CD4-positive, alpha-beta T cell treated with Interleukin-6 for 4 hours (primary cell): ENCODE data around the gene TBC1D2.
"Not testable (repeated sequence)": the region's sequence is repeated elsewhere in the genome, so short reads cannot be mapped to it uniquely, and the experiment has no call there.

Experiments
- DNase-seq: peaks from one replicate; pipeline ENCODE4 v3.0.0-alpha.2; 2020; ENCODE audit warnings: mixed read lengths

Gene TBC1D2

GRCh38 chr9:98255578-98256296 is at the start of gene TBC1D2:
Gene TBC1D2 (minus strand): TSS chr9:98255649. CDS start chr9:98255541, 108 bp downstream.
- DNase-seq: peak; percentile 99

DNA sequence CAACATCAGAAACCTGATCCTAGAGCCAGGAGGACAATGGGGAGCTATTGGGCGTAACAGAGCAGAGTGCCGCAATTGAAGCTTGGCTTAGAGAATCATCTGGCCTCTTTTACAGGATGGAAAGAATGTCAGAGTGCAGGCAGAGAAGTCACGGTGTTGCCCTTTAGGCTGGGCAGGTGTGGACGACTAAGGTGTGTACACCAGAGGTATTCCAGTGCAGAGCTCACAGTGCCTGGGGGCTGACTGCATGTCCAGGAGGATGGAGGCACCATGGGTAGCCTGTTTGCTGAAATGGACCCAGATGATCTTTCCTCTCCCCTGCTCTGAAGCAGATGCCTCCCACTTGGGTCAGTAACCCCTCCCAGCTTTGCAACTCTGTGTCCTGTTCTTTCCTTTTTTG is 48.9 kb upstream of the TBC1D2 start:
- DNase-seq: no peak

DNA sequence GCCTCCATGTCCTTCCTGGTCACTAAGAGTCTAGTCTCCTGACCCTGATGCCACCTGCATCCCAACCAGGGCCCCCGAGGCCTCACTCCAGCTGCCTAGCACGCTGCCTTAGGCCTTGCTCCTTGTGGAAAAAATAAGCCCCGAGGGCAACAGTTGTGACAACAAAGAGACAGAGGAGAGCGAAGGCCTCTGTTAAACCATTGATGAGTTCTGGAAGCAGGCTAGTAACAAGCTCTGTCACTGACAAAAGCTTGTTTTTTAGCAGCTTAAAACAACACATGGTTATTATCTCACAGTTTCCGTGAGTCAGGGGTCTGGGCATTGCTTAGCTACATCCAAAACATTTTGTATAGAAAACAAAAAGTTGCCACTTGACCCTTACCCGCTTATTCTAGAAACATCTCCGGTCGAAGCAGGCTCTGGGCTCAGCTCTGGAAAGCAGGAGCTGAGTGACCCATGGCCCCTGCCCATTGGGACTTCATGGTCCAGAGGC is 48.2 kb upstream of the TBC1D2 start:
- no peak for DNase-seq

- DNase-seq: no peak
Measured at GRCh38 chr9:98302938-98303632, 47.6 kb upstream of the TBC1D2 start.

GRCh38 chr9:98302150-98302549 is 46.7 kb upstream of the TBC1D2 start:
- no peak for DNase-seq

DNA sequence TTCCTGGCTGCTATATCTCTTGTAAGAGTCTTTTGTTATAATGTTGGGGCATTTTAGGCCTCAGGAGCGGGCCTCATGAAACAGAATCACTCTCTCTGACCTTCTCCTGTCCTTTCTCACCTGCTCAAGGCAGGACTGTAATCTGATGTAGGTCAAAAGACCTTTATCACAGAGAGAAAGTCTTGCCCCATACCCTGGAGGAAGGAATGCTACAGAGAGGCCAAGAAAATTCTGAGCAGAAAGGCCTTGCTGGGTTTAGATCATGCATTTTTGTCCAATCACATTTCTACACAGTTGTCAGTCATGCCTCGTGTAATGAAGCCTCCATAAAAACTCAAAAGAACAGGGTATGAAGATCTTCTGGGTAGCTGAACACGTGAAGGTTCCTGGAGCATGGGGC is 45.2 kb upstream of the TBC1D2 start:
- DNase-seq: no peak

- no peak for DNase-seq
Measured at GRCh38 chr9:98298476-98298875, 43.0 kb upstream of the TBC1D2 start.

GRCh38 chr9:98295824-98296223 is 40.4 kb upstream of the TBC1D2 start:
- DNase-seq: no peak

GRCh38 chr9:98291820-98292219 is 36.4 kb upstream of the TBC1D2 start:
- DNase-seq: no peak

DNA sequence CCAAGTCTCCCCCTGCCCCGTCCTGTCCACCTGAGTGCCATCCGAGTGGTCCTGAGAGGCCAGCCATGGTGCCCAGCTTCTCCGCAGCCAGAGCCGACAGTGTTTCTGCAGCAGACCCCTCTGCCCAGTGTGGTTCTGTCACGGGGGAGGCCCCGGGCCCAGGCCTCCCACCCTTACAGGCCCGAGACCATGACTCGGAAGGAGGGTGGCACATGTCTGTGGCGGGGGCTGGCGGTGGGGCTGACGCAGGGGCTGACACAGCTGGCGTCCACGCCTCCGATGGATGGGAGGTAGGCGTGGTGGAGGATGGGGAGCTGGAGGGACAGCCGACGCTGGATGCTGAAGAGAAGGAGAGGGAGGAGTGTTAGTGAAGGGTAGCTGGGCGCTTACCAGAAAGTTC is 35.0 kb upstream of the TBC1D2 start:
- DNase-seq: no peak

DNA sequence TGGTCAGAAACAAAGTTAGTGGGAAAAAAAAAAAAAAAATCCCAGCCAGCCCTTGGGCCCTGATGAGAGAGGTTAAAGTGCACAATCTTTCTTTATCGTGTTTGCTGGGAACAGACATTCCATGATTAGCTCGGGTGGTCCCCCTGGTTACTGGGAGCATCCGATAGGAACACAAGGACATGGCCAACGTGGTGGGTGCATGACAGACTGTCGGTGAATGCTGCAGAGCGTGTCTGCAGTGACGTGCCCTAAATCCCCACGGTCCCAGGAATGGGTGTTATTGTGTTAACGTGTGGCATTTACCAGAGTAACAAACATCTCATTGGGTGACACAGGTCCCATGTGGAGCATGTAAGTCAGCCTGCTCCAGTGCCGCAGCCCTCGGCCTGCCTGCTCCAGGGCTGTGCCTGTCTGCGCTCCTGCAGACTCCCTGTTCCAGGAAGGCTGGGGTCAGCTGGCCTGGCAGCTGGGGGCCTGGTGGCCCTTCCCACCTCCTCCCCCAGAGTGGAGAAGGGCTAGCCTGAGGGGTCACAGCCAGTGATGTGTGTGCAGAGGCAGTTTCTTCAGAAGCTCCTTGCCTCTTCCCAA is 34.3 kb upstream of the TBC1D2 start:
- no peak for DNase-seq

- no peak for DNase-seq
Measured at GRCh38 chr9:98288881-98289280, 33.4 kb upstream of the TBC1D2 start.

DNA sequence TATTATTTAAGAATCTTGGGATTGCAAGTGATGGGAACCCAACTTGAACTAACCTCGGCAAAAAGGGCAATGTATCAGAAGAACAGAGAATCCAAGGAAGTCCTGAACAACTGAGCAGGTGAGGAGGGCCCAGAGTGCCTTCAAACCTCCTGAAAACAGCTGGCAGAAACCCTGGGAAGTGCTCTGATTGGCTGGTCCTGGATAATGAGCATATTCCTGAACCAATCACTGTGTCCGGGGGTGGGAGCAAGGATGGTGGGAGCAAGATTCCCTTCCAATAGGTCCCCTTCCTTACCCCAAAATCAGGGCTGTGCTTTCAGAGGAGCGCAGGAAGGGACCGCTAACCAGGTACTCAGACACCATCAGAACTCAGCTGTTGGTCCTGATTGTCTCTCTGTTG is 31.9 kb upstream of the TBC1D2 start:
- DNase-seq: no peak

- no peak for DNase-seq
Measured at GRCh38 chr9:98285446-98285845, 30.0 kb upstream of the TBC1D2 start.

DNA sequence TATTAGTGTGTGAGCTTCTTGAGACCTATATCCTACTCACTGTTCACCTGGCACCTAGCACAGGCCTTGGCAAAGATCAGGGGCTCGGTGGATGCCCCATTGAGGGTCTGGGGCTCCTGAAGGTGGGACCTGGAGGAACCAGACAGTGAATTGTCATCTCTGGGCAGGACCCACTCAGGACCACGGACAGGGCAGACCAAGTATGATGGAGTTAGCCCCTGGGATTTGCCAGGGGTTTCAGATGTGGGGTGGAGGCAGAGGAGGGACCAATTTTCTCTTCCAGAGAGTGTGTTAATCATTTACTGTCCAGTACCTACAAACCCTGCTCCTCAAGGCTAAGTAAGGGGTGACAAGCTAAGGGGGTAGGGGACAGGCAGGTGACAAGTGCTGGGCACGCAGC is 29.3 kb upstream of the TBC1D2 start:
- no peak for DNase-seq

DNA sequence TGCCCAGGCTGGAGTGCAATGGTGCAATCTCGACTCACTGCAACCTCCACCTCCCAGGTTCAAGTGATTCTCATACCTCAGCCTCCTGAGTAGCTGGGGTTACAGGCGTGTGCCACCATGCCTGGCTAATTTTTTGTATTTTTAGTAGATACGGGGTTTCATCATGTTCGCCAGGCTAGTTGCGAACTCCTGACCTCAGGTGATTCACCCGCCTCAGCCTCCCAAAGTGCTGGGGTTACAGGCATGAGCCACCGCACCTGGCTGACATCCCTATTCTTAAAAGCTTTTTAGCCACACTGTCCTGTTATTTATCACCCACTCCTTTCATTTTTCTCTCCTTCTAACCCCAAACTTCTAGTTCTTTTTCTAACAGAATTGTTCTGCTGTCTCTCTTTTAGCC is 27.7 kb upstream of the TBC1D2 start:
- DNase-seq: not testable (repeated sequence)

DNA sequence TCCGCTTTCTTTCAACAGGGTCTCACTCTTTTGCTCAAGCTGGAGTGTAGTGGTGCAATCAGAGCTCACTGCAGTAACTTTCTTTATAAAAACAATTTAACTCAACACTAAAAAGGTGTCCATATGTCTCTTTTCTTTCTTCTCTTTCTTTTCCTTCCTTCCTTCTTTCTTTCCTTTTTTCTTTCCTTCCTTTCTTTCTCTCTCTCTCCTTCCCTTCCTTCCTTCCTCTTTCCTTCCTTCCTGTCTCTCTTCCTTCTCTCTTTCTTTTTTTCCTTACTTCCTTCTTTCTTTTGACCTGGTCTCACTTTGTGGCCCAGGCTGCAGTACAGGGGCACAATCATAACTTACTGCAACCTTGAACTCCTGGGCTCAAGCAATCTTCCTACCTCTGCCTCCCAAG is 25.8 kb upstream of the TBC1D2 start:
- no peak for DNase-seq

GRCh38 chr9:98280574-98280973 is 25.1 kb upstream of the TBC1D2 start:
- no peak for DNase-seq

DNA sequence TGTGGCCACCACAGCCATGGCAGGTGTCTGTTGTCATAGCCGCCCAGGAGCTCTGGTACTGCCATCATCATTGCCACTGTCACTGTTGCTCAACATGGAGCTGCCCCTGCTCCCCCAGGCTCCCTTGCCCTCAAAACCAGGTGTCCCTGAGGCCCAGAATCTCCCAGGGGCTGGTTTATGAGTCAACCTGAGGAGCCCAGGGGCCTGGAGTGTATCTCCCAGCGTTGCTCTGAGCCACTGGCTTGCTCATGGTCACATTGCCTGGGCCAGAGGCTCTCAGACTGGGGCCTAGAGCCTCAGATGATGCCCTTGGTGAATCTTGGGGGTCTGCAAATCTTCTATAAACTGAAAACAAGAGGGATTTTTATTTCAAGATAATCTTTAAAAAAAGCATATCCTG is 24.7 kb upstream of the TBC1D2 start:
- no peak for DNase-seq

DNA sequence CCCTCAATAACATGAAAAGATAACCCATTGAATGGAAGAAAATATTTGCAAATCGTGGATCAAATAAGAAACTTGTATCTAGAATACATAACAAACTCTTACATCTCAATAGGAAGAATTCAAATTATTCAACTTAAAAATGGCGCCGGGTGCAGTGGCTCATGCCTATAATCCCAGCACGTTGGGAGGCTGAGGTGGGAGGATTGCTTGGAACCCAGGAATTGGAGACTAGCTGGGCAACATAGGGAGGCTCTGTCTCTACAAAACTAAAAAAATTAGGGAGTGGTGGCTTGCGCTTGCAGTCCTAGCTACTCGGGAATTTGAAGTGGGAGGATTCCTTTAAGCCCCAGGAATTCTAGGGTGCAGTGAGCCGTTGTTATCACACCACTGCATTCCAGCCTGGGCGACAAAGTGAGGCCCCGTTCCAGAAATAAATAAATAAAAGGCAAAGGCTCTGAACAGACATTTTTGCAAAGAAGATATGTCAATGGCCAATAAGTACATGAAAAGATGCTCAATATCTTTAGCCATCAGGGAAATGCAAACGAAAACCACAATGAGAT is 21.5 kb upstream of the TBC1D2 start:
- DNase-seq: no peak

GRCh38 chr9:98275159-98275558 is 19.7 kb upstream of the TBC1D2 start:
- DNase-seq: no peak

- no peak for DNase-seq
Measured at GRCh38 chr9:98272083-98272482, 16.6 kb upstream of the TBC1D2 start.

GRCh38 chr9:98271479-98271878 is 16.0 kb upstream of the TBC1D2 start:
- no peak for DNase-seq

GRCh38 chr9:98270284-98270683 is 14.8 kb upstream of the TBC1D2 start:
- not testable (repeated sequence) for DNase-seq
